Ishikawa (cell line): ENCODE results near the gene ADA.

Experiments used
- CEBPB ChIP-seq: IDR thresholded peaks from 2 replicates; pipeline ENCODE4 v1.6.1; 2012
- CREB1 ChIP-seq: IDR thresholded peaks from 2 replicates; pipeline ENCODE4 v1.6.1; 2012; ENCODE audit warnings: low read depth
- EGR1 ChIP-seq: IDR thresholded peaks from 2 replicates; pipeline ENCODE4 v1.6.1; 2012
- EP300 ChIP-seq: IDR thresholded peaks from 2 replicates; pipeline ENCODE4 v1.6.1; 2012; ENCODE audit warnings: borderline replicate concordance
- FOXM1 ChIP-seq: IDR thresholded peaks from 2 replicates; pipeline ENCODE4 v1.6.1; 2012; ENCODE audit warnings: low read depth, borderline replicate concordance
- NFIC ChIP-seq: IDR thresholded peaks from 2 replicates; pipeline ENCODE4 v1.6.1; 2012
- RAD21 ChIP-seq: IDR thresholded peaks from 2 replicates; pipeline ENCODE4 v1.6.1; 2012; ENCODE audit warnings: low read depth
- TAF1 ChIP-seq: IDR thresholded peaks from 2 replicates; pipeline ENCODE4 v1.6.1; 2012; ENCODE audit warnings: low read depth, mild to moderate bottlenecking
- TCF12 ChIP-seq: IDR thresholded peaks from 2 replicates; pipeline ENCODE4 v1.6.1; 2012; ENCODE audit warnings: low read depth
- TEAD4 ChIP-seq: IDR thresholded peaks from 2 replicates; pipeline ENCODE4 v1.6.1; 2012
- YY1 ChIP-seq: IDR thresholded peaks from 2 replicates; pipeline ENCODE4 v1.6.1; 2012; ENCODE audit warnings: low read depth
- ZBTB7A ChIP-seq: IDR thresholded peaks from 2 replicates; pipeline ENCODE4 v1.6.1; 2012; ENCODE audit warnings: low read depth
- TF ChIP-seq, protein P1 (sequence below): IDR thresholded peaks from 2 replicates; pipeline ENCODE4 v1.6.1; 2012; ENCODE audit warnings: low read depth, mild to moderate bottlenecking
- TF ChIP-seq, protein P2 (sequence below): IDR thresholded peaks from 2 replicates; pipeline ENCODE4 v1.6.1; 2012
- TF ChIP-seq, protein P3 (sequence below): IDR thresholded peaks from 2 replicates; pipeline ENCODE4 v1.6.1; 2012

ADA gene

DNA sequence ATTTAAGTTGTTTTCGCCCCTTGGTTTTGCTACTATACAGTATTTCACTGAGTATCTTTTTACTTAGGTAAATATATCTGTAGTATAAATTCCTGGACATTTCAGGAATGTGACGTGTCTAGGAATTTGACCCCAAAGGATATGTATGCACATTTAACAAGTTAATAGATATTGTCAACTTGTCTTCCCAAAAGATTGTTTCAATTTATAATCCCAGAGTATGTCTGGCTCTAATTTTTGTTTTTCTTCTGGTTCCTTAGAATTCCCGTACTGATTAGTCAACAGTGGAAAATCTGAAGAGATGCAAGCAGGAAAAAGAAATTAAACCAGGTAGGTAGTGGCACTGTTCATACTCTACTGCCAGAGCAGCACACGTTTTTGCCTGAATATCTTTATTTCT lies 62.0 kb downstream of the ADA start:
- no peak for TF ChIP-seq FOXM1
- no peak for TF ChIP-seq CREB1
- TF ChIP-seq, protein P1, sequence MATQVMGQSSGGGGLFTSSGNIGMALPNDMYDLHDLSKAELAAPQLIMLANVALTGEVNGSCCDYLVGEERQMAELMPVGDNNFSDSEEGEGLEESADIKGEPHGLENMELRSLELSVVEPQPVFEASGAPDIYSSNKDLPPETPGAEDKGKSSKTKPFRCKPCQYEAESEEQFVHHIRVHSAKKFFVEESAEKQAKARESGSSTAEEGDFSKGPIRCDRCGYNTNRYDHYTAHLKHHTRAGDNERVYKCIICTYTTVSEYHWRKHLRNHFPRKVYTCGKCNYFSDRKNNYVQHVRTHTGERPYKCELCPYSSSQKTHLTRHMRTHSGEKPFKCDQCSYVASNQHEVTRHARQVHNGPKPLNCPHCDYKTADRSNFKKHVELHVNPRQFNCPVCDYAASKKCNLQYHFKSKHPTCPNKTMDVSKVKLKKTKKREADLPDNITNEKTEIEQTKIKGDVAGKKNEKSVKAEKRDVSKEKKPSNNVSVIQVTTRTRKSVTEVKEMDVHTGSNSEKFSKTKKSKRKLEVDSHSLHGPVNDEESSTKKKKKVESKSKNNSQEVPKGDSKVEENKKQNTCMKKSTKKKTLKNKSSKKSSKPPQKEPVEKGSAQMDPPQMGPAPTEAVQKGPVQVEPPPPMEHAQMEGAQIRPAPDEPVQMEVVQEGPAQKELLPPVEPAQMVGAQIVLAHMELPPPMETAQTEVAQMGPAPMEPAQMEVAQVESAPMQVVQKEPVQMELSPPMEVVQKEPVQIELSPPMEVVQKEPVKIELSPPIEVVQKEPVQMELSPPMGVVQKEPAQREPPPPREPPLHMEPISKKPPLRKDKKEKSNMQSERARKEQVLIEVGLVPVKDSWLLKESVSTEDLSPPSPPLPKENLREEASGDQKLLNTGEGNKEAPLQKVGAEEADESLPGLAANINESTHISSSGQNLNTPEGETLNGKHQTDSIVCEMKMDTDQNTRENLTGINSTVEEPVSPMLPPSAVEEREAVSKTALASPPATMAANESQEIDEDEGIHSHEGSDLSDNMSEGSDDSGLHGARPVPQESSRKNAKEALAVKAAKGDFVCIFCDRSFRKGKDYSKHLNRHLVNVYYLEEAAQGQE: no peak
- TF ChIP-seq NFIC: no peak
- TF ChIP-seq, protein P2, sequence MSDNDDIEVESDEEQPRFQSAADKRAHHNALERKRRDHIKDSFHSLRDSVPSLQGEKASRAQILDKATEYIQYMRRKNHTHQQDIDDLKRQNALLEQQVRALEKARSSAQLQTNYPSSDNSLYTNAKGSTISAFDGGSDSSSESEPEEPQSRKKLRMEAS: no peak
- TF ChIP-seq TEAD4: no peak
- TF ChIP-seq ZBTB7A: no peak

DNA sequence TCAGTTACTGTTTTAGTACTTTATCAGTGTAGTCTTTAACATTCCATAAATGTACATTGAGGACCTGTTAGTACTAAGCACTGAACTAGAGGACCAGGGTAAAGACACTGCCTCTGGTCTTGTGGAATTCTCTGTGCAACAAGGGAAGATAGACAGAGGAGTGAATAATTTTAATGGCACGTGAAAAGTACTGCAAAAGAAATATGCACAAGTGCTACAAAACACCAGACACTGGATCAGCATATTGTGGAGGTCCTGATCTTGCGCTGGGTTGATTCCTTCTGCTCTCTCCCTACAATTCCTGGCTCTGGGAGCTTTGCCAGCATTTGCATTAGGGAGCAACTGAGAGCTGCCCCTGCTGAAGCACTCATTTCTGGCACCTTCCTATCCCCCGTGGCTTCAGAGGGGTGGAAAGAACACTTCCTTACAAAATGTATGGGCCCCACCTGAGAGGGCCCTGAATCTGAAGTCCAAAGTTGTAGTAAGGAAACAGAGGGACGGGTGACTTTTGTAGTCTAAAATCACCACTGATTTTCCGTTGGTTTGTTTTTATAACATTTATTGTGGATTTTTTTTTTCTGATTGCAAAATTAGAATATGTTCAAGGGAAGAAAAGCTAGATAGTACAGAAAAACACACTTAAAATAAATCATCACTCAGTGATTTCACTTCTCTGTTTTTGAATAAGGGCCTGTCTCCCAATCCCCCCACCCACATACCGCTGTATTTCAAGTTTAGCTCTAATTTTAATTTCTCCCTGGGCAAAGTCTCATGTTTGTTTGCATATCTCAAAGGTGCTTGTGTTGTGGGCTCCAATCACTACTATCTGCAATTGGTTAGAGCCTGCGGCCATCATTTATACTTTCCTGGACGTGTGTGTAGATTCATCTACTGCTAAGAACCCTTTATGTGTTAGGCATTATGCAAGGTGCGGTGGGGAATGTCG lies 64.2 kb downstream of the ADA start:
- no peak for TF ChIP-seq TAF1
- TF ChIP-seq TEAD4: no peak
- TF ChIP-seq, protein P2: no peak
- no peak for TF ChIP-seq YY1
- TF ChIP-seq TCF12: no peak
- TF ChIP-seq EP300: no peak
- no peak for TF ChIP-seq RAD21
- no peak for TF ChIP-seq NFIC
- TF ChIP-seq EGR1: no peak
- TF ChIP-seq FOXM1: no peak
- no peak for TF ChIP-seq CREB1
- TF ChIP-seq ZBTB7A: no peak
- TF ChIP-seq, protein P1: no peak
- no peak for TF ChIP-seq CEBPB
- TF ChIP-seq, protein P3, sequence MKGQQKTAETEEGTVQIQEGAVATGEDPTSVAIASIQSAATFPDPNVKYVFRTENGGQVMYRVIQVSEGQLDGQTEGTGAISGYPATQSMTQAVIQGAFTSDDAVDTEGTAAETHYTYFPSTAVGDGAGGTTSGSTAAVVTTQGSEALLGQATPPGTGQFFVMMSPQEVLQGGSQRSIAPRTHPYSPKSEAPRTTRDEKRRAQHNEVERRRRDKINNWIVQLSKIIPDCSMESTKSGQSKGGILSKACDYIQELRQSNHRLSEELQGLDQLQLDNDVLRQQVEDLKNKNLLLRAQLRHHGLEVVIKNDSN: no peak

DNA sequence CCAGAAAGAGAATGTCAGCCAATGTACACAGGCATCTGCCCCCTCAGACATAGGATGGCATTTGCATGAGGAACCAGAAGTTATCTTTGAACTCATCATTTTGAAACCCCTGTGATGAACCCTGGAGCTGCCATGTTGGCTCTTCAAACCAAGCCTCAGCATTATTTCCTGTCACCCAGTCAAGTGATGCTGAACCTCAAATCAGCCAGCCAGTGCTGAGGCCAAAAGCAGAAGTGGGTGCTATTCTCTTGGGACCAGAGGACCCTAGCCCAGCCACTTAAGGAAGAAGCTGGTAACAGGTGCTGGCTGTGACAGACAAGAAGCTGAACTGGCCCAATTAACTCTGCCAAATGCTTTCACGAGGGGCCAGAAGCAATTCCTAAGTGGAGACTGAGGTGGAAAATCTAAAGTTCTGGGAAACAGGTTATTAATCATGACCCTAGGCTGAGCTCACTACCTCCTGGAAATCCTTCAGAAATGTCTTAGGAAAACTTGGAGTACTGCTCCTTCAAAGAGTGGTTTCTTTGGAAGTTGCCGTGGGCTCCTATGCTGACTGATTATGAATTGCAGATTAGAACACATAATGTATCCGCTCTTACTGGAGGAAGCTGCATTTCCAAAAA lies 65.1 kb downstream of the ADA start:
- no peak for TF ChIP-seq CEBPB
- no peak for TF ChIP-seq TCF12
- TF ChIP-seq, protein P1: no peak
- no peak for TF ChIP-seq ZBTB7A
- TF ChIP-seq EGR1: no peak
- TF ChIP-seq TEAD4: no peak
- TF ChIP-seq, protein P3: no peak
- TF ChIP-seq, protein P2: no peak
- TF ChIP-seq FOXM1: no peak
- no peak for TF ChIP-seq NFIC
- TF ChIP-seq RAD21: no peak
- no peak for TF ChIP-seq CREB1
- no peak for TF ChIP-seq YY1
- no peak for TF ChIP-seq EP300
- no peak for TF ChIP-seq TAF1
